ENCODE data around the gene CLIP1.

- no peak for TF ChIP-seq CTCF (IDR thresholded peaks at IDR 0.05; ENCODE audit: low read depth, low read length, poor library complexity, severe bottlenecking)
- no peak for TF ChIP-seq EZH2phosphoT487 (IDR thresholded peaks at IDR 0.05; ENCODE audit: borderline replicate concordance, low read length)
Measured at GRCh38 chr12:122283680-122284079, 138.8 kb downstream of the CLIP1 start.
